ENCODE measurements around the gene C9orf50.

The C9orf50 gene

DNA sequence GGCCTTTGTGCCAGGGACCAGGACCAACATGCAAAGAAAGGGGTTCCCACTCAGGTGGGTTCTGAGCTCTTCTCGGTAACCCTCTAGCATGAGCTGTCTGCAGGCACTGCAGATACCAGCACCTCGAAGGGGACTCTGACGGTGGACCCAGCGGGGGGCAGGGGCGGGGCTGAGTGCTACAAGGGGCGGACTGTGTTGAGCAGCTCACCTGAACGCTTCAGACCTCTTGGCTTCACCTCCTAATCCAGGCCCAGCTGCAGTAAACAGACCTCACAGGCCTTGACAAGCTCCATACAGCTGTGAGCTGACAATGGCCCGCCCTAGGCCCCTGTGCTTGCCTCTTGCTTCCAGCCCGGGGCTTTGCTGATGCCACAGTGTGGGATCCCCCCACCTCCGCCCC is 48.4 kb downstream of the C9orf50 start:
- no peak overlapping the region for H3K4me3 ChIP-seq (ENCODE audit: low read depth, low read length)
- no peak for TF ChIP-seq CTCF (IDR thresholded peaks at IDR 0.05; ENCODE audit: borderline replicate concordance, insufficient read depth, low read depth, low read length)

DNA sequence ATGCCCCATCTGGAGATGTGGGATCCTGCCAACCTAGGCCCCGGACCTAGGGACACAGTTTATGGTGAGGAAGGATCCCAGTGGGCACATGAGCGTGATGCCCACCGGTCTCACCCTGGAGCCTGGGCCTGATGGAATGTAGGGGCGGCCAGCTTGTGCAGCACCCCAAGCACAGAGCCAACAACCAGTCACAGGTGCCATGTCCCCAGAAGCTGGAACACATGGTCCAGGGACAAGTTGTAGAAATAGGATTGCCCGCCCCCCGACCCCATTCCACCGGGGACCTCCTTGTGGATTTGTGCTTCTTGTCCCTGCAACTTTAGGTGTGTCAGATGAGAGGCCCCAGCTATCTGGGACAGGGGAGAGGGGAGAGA is 48.9 kb downstream of the C9orf50 start:
- no peak for TF ChIP-seq CTCF (IDR thresholded peaks at IDR 0.05; ENCODE audit: borderline replicate concordance, insufficient read depth, low read depth, low read length)
- no peak overlapping the region for H3K4me3 ChIP-seq (ENCODE audit: low read depth, low read length)

GRCh38 chr9:129571298-129572051 is 49.4 kb downstream of the C9orf50 start:
- TF ChIP-seq CTCF (IDR thresholded peaks at IDR 0.05; ENCODE audit: borderline replicate concordance, insufficient read depth, low read depth, low read length) = no peak
- no peak overlapping the region for H3K4me3 ChIP-seq (ENCODE audit: low read depth, low read length)

GRCh38 chr9:129570450-129571297 is 50.2 kb downstream of the C9orf50 start:
- no peak for TF ChIP-seq CTCF (IDR thresholded peaks at IDR 0.05; ENCODE audit: borderline replicate concordance, insufficient read depth, low read depth, low read length)
- no peak overlapping the region for H3K4me3 ChIP-seq (ENCODE audit: low read depth, low read length)

DNA sequence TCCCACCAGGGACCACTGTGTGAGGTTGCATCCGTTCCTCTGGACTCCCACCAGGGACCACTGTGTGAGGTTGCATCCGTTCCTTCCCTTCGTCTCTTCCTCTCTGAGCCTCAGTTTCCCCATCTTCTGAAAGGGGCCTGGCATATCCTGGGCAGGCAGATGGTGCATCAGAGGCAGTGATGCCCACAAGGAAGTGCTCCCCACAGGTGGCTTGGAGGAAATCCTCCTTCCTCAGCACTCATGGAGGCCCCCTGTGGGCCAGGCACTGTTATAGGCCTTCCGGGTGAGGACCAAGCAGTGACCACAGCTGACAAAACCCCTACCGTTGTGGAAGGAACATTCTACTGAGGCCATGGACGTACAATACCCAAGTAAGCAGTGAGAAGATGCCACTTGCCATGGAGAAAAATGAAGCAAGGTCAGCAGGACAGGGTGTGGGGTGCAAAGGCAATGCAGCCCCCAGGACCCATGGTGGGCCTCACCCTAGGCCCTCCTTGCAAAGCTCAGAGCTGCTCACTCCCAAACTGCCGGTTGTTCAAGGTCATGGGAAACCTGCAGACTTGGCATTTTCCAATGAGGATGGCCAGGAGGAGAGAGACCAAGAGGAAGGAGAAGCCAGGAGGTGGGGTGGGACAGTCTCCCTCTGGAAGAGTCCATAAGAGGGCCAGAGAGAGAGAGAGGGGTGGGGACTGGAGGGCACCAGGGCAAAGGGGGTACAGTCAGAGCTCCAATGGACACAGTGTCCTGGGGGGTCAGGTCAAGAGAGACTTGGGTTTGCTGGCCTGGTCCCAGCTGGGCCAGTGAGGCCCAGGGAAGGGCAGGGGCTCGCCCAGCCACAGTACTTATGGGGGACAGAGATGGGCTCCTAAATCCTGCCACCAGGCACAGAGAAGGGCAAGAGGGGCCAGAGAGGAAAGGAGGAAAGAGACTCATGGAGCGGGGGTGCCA is 51.1 kb downstream of the C9orf50 start:
- H3K4me3 ChIP-seq (ENCODE audit: low read depth, low read length) = no peak overlapping the region
- peak; percentile 25; the same call in 1 of the 2 replicates for TF ChIP-seq CTCF (IDR thresholded peaks at IDR 0.05; ENCODE audit: borderline replicate concordance, insufficient read depth, low read depth, low read length)

DNA sequence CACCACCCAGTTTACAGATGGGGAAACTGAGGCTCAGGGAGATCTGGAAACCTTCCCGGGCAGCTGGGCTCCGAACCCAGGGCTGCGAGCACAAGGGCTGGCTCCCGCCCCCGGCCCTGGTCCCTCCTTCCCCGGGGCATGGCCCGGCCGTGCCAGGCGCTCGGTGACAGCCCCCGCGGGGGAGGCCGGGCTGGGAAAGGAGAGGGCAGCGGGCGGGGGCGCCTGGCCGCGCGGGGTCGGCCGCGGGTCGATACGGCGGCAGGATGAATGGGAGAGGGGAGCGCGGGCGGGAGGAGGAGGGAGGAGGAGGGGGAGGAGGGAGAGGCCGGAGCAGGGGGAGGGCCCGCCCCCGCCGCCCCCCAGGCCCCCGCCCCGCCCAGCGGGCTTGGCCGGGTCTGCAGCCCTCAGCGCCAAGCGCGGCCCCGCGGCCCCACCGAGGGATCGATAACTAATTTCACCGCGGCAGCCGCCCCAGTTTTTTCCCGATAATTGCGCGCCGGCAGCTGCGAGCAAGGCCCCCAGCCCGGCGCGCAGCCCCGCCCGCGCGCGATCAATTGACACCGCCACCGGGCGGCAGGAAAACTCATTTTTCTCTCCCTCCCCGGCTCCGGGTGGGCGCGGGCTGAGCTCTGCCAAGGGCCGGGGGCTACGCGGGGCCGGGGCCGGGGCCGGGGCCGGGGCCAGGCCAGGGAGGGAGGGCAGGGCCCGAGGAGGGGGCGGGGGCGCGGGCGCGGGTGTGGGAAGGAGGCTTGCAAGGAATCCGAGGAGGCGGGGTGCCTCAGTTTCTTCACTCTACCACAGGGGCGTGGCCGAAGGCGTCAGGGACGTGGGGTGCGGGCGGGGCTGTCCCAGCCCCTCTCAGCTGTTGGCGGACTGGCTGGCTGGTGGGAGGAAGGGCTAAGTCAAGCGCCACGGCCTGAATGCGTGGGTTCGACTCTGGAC is 52.1 kb downstream of the C9orf50 start:
- no peak for TF ChIP-seq CTCF (IDR thresholded peaks at IDR 0.05; ENCODE audit: borderline replicate concordance, insufficient read depth, low read depth, low read length)
- no peak overlapping the region for H3K4me3 ChIP-seq (ENCODE audit: low read depth, low read length)
